GM18868 (cell line): ENCODE data around the gene RUNX1.

ENCODE experiments used
- ATAC-seq: cut with Tn5 transposase; IDR thresholded peaks from one replicate; pipeline ENCODE4 v1.9.1; 2021; ENCODE audit warnings: mild to moderate bottlenecking, moderate library complexity; ENCODE audit not compliant: unreplicated experiment

RUNX1 gene

GRCh38 chr21:35062016-35062415 is 12.9 kb upstream of the RUNX1 start:
- ATAC-seq = no peak

DNA sequence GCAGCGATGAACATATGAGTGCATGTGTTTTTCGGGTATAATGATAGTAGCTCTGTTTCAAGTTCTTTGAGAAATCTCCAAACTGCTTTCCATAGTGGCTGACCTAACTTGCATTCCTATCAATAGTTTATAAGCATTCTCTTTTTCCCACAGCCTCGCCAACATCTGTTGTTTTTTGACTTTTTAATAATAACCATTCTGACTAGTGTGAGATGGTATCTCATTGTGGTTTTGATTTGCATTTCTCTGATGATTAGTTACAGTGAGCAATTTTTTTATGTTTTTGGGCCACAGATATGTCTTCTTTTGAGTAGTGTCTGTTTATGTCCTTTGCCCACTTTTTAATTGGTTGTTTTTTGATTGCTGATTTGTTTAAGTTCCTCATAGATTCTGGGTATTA is 10.6 kb upstream of the RUNX1 start:
- ATAC-seq = no peak

GRCh38 chr21:35058058-35058457 is 9.0 kb upstream of the RUNX1 start:
- ATAC-seq = no peak

GRCh38 chr21:35057428-35057827 is 8.3 kb upstream of the RUNX1 start:
- peak; percentile 68 for ATAC-seq

DNA sequence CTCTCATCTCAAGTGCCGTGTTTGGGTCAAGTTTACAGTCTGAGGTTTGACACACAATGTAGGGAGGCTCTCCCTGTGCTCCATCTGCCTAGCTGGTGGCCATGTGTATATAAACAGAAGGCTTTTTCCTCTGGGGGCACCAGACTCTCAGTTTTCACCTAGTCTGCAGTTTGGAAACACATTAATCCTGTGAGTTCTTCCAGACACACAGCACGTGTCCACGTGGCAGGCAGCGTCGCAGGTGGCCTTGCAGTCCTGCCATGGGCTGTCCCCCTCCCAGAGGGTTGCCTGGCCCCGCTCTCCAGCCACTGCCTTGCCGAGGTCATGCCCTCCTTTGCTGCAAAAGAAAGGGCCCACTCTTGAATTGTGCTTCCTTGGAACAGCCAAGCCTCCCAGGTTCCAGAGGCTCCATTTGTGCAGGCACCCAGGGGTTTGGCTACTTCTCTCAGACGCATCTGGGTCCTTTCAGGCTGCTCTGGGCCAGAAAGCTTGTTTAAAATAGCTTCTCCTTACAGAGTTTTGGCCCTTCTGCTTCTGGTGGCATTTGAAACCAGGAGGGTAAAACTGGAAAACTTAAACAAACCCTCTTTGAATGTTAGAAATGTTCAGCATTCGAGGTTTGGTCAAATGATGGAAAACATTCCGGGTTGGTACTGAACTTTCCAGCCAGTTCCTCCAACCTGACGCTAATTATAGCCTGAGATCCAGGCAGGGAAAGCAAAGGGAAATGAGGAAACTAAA is 4.4 kb upstream of the RUNX1 start:
- ATAC-seq = no peak

DNA sequence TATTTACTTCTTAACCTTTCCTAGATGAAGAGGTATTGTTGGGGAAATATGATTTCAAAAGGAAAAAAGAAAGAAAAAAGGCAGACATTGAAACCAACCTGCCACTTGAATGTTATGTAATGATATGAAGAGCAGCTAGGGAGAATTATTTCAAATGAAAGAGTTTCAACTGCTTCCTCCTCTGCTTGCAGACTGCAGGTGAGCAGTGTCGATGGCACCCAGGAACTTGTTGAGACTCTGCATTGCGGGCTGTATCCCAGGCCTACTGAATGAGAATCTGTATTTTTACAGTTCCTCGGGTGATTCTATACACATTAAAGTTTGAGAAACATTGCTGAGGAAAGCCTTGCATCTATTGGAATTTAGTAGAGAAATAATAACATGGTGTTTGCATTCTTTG is 3.7 kb upstream of the RUNX1 start:
- ATAC-seq = no peak

GRCh38 chr21:35051287-35051818 is 2.3 kb upstream of the RUNX1 start:
- ATAC-seq = peak; percentile 20

- ATAC-seq = peak; percentile 26
These were observed 1.5 kb upstream of the RUNX1 start for GRCh38 chr21:35050348-35051286.

DNA sequence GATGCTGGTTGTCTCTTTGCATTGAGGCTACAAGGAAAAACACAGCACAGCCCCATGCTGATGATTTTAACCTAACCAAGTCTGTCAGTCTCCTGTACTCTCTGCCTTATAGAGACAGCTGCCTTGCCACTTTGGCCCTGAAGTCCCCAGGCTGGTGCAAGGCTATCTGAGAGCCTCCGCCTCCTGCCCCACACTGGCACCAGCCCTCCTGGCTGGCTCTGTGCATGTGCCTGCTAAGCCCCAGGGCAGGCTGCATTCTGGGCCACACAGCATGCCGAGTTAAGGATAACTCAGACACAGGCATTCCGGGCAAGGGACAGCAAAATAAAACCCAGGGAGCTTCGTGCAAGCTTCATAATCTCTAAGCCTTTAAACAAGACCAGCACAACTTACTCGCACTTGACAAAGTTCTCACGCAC is 910 bp downstream of the RUNX1 start:
- ATAC-seq = no peak

- no peak for ATAC-seq
These were observed 2.2 kb downstream of the RUNX1 start for GRCh38 chr21:35046880-35047229.

GRCh38 chr21:35046263-35046624 is 2.9 kb downstream of the RUNX1 start:
- no peak for ATAC-seq

DNA sequence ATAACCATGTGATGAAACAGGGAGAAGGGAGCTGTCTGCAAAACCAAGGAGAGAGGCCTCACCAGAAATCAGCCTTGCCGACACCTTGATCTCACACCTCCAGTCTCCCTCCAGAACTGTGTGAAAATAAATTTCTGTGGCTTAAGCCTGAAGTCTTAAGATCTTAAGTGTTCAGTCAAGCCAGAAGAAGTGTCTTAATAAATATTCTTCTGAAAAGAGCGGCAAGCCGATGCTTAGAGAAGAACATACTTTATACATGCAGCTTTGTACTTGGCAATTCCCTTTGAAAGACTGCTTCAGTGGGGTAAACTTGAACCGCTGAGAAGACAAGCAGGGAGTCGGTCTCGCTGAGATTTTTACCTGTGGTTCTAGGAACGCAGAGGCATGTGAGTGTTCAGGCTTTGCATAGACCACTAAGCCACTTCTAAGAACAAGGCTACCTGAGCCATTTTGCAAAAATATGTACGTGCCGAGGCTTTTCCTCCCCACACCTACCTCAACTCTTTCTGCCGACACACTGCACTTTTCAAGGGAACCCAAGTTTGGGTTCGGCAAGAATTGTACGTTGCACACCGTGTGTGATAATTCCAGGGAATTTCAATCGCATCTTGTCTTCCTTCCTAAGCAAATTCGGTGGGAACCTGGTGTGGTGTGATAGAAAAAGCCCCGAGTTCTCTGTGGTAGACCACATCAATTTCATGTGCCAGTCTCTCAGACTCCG is 3.4 kb downstream of the RUNX1 start:
- ATAC-seq = no peak

- ATAC-seq = no peak
These were observed 4.1 kb downstream of the RUNX1 start for GRCh38 chr21:35044770-35045541.

DNA sequence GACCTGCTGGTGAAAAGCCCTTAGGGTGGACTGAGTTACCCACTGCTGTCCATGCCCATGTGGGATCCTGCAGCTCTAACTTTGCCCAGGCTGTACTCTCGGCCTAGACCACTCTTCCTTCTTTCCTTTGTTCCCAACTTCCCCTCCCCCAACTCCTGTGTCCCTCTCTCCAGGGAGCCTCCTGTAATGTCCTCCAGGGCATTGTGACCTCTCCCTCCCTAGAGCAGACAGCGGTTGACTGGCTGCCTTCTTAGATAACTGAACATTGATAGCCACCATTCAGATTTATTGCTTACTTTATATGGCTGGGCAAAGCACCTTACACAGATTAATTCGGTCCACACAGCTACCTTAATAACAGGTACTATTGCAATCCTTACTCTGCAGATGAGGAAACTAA is 5.0 kb downstream of the RUNX1 start:
- ATAC-seq = no peak

DNA sequence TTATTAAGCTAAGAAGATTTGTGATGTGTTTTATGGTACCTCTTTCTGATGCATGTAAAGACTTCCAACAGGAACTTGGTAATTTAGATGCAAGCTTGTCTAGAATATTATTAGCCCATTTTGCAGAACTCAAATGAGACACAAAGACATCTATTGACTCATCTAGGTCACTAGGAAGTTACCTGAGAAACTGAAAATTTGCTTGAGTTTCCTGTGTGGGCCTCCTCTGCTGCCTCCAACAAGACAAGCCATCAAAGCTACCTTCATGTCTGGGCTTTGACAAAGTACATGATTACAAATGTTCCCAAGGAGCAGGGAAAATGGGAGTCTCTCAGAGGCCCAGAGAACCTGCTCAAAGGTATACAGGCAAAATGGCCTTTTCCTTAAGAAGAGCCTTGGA is 5.6 kb downstream of the RUNX1 start:
- ATAC-seq = no peak

DNA sequence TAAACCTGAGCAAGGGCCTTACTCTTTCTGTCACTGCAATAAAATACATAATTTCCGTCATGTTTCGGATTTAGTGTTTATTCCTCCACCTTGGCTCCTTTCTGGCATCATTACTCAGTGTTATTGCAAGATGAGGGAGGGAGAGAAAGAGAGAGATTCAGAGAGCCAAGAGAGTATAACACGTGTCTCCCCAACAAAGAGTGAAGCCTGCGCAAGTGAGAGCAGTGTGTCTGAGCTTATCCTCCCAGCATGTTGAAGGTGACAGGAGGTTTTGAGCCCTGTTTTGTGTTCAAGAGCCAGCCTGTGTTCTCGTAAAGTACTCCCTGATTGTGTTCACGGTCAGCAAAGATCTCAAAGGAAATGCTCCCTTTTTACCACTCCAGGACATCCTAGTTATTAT is 6.3 kb downstream of the RUNX1 start:
- no peak for ATAC-seq

DNA sequence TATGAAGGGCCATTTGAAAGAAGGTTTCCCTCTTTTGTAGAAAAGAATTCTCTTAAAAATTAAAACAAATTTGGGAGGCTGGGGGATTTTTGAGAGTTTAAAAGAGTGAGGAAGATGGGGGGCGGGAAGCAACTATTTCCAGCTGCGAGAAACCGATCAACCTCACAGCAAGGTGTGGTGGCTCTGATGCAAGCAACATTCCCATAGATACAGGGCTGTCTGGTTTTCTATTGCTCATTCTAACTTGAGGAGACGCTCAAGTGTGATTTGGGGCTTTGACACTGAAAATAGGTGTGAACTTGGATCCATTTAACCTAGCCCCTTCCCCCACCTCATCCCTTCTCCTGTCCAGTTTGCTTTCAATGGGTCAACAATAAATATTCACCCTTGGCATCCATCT is 7.2 kb downstream of the RUNX1 start:
- ATAC-seq = no peak

- no peak for ATAC-seq
These were observed 8.0 kb downstream of the RUNX1 start for GRCh38 chr21:35041122-35041521.

DNA sequence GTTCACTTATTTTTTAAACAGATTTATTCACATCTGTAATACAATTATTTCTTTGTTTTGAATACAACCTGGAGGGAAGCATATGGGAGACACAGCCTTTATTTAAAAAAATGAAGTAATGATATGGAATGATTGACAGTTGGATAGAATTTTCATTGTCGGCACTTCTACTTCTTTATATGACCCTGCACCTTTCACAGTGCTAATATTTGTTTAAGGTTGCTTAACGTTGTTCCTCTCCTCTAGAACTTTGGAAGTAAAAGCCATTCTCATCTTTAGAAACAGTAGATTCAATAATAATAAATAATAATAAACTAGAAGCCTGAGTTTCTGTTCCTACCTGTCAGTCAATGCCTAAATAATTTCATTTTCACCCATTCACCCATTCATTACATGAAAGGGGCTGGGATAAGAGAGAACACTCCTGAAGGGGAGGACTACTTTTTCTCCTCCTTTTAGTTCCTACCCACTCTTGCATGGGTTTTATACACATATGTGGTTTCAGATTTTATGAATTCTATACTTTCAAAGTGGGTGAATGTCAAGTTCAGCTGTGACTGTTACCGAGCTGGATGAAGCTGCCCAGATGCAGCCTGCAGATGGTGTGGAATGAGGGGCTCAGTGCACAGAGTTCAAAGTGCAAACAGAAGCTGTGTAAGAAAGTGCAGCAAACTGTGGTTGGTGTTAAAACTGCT is 9.4 kb downstream of the RUNX1 start:
- ATAC-seq = no peak

- ATAC-seq = no peak
These were observed 10.3 kb downstream of the RUNX1 start for GRCh38 chr21:35038772-35039319.
